GM21786 (cell line): ENCODE measurements around the gene CRABP1.

Source experiments
- ATAC-seq: cut with Tn5 transposase; IDR thresholded peaks from one replicate; pipeline ENCODE4 v1.9.1; 2021; ENCODE audit not compliant: unreplicated experiment

Gene CRABP1

DNA sequence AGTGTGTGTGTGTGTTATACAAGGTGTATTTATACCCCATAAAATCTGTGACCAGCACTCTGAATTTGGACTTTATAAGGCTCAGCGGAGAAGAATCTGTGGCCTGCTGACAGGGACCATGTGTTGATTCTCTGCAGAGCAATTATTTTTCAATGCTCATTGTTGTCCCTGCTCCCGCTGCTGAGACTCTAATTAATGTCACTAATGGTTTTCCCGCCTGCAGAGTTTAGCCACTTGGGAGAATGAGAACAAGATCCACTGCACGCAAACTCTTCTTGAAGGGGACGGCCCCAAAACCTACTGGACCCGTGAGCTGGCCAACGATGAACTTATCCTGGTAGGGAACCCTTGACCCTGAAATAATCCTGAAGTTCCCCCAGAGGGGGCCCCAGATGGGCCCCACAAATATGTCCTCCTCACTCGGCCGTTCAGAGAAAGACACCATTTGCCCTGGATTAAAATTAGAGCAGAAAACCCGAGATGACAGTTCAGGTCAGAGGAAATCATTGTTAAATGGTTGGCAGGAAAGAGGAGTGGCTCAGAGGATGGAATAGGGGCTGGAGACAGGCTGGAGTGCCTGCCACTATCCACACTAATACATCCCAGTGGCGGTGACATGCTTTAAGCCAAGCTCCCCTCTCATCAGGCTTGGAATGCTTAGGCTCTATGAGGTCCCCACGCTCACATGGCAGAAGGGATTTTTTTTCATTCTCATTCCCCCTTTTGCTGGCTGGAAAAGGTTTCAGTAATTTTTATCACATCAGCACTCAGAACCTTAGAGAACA is 3.3 kb downstream of the CRABP1 start:
- no peak for ATAC-seq

DNA sequence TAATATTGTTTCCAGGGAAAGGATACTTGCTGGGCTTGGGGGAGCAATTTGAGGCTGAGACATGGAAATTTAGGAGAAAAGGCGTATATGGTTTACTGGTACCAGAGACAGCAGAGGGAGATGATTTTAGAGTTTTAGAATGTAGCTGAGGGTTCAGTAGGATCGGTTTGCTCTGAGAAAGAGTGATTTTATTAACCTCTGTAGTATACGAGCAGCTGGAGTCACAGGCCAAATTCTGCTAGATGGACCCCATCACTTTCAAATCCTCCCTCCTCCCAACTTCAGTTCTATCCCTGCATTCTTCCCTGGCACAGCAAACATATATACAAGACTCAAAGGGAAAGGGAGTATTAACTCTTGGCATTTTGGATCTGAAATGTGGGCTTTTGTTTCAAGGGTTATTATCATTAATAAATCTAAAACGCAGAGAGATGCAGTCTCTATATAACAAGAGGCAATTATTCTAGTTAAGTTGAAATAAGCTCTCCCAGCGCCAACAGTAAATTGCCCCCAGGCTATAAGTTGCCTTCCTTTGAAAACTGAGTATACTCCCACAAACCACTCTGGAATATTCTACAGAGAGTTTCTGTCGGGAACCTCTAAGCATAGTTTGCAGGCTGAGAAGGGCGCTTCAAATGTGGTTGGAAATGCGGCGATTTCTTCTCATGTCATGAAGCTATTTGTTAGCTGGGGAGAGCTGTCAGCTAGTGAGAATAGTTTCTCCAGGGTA is 5.4 kb downstream of the CRABP1 start:
- ATAC-seq = no peak

GRCh38 chr15:78347586-78348543 is 7.7 kb downstream of the CRABP1 start:
- ATAC-seq = no peak

DNA sequence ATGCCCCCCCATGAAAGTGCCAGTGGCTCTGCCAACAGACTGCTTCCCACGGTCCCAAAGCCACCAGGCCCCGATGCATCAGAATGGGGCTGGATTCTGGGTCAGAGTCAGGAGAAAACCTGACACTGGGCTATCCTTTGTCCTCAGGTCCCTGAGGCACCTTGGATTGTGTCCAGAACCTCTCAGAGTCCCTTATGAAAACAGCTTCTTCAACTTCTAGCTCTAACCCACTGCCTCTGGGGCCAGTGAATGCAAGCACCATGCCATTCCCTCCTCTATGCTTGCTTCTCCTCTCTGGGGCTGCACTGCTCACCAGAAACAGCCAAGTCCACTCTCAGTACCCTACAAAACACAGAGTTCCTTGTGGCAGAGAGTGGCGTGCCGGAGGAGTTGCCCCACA is 9.9 kb downstream of the CRABP1 start:
- no peak for ATAC-seq

- ATAC-seq = no peak
Observed at GRCh38 chr15:78351539-78351938, 11.4 kb downstream of the CRABP1 start.

DNA sequence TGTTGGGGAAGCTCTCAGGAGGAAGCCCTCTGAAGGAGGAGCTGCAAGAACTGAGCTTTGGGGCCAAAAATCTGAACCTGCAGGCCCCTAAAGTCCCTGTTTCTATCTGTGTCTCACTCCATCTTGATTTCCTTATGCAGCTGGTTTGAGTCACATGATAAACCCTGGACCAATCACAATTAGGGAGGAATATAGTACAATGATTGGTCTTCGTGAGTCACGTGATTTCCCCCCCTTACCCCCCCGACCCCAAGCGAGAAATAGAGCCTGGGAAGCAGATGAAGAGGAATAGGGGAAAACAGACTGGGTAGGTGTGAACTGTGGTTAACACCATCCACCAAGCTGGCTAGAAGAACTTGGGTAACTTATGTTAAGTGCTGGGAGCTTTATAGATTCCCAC is 12.9 kb downstream of the CRABP1 start:
- ATAC-seq = no peak

- no peak for ATAC-seq
Observed at GRCh38 chr15:78355177-78355576, 15.0 kb downstream of the CRABP1 start.

DNA sequence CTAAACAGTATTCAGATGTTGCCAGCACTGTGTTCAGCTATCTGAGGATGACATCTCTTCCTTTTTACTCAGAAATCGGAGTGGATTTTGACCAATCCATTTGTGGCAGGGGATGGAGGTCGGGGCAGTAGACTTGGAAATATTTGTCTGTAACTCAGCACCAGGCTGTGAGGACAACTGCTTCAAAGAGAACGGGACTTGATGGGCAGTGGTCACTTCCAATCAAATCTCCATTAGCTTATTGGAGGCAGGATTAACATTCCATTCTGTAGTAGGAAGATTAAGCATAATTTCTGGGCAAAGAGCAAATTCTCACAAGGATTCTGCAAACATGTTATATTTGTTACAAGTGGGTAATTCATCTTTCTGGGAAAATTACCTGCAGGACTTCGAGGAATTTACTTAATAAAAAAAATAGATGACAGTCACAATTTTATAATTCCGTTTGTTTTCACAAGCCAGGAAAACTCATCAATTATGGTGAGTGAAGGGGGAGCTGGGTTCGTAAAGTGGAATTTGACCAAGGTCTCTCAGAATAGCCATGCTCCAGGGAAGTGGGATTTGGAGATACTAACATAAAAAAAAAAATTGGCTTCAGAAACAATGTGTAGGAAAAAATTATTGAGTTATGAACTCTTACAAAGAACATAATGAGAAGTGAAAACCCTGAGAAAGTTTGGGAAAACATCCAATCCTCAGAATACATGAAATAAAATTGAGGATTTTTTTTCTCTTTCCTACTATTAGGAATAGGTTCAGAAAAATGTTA is 18.1 kb downstream of the CRABP1 start:
- no peak for ATAC-seq

GRCh38 chr15:78359041-78359808 is 19.1 kb downstream of the CRABP1 start:
- ATAC-seq = no peak

DNA sequence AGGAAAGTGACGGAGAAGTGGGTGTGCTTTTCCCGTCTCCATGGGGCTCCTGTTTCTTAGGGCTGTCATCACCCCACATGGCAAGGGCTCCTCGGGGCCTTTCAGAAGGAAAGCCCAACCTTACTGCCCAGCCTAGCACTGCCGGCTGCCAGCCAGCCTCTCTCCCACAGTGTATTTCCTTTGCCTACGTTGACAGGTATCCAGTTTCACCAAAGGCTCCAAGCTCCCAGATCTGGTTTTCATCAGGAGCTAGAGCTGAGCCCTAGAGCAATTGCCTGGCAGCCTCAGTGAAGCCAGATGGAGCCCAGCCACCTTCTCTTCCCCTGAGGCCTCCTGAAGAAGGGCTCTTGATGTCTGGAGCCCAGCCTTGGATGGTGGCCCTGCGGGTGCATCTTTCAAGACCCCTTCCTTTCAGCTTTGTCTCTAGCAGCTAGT is 20.2 kb downstream of the CRABP1 start:
- no peak for ATAC-seq

DNA sequence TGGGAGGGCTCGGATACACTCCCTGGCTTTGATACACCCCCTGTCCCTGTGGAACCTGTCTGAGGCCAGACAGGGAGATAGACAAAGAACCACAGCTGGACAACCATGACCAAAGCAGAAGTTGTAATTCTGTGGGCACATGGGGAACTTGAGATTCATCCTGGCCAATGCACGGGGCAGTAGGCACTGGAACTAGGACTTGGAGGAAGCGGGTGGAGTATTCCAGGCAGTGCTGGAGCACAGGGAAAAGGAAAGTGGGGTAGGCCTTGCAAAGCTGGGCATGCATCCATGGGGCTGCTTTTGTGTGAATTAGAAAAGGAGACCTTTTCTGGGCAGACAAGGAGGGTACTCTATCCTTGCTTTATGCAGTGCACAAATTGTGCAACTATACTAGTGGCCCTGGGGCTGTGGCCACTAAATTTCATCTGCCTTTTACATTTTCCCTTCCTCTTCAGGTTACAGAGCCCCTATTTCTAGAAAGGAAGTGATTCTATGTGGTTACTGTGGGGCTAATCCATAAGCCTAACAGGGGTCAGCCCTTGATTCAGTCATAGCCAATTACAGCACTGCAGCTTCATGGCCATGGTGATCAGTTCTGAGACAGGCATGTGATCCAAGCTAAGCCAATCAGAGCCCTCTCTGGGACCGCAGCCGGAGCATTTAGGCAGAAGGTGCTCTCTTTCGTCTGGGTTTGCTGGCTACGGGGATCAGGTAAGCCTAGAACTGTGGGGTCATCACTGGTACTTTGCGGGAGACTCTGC is 21.0 kb downstream of the CRABP1 start:
- no peak for ATAC-seq

- ATAC-seq = no peak
Observed at GRCh38 chr15:78361771-78362506, 21.8 kb downstream of the CRABP1 start.

- no peak for ATAC-seq
Observed at GRCh38 chr15:78362716-78363380, 22.7 kb downstream of the CRABP1 start.

GRCh38 chr15:78363381-78363734 is 23.2 kb downstream of the CRABP1 start:
- ATAC-seq = no peak

DNA sequence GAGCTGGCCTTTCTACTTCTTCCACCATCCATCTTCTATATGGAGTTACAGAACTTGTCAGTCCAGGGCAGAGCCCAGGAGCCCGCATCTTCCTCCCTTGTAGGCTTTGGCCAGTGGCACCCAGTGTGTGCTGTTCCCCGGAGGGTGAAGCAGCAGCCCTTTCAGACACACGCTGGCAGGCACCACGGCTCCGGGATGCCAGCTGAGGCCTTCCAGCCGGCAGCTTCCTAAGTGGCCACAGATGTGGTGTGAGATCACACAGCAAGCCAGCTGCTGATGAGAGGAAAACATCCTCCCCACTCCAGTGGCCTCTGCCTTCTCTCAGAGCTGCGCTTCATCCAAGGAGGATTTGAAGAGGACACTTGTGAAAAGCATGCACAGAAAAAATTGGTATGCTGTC is 24.1 kb downstream of the CRABP1 start:
- no peak for ATAC-seq

DNA sequence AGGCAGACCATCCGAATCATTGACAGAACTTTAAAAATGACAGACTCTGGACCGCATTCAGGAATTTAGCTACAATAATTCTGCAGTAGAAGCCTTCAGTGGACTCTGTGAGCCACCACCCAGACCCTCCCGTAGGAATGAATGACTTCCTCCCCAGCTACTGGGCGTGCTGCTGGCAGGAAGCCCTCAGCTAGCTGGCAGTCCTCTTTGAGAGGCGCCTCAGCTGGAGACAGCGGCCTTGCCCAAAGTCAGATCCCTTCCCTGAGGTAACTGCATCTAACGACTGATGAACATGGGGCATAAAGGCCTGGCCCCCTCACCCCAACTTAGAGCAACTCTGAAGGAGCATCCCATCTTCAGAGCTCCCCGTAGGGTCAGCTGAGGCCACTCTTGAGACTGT is 25.8 kb downstream of the CRABP1 start:
- ATAC-seq = no peak

DNA sequence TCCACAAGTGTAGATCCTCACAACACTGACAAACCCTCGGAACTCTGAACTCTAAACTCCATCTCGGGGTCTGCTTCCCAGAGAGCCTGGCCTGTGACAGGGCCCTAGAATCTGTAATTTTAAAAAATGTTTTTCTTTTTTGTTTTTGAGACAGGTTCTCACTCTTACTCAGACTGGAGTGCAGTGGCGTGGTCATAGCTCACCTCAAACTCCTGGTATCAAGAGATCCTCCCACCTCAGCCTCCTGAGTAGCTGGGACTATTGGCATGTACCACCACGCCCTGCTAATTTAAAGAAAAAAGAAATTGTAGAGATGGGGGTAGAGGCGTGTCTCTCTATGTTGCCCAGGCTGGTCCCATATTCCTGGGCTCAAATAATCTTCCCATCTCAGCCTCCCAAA is 26.2 kb downstream of the CRABP1 start:
- no peak for ATAC-seq

- no peak for ATAC-seq
Observed at GRCh38 chr15:78368651-78369050, 28.5 kb downstream of the CRABP1 start.
